C4-2B (cell line): ENCODE measurements around the gene NFIB.

Experiments used
- CTCF ChIP-seq: fragments of 450-650 bp; conservative IDR thresholded peaks from 2 replicates; pipeline ENCODE4 v1.5.1; 2017; ENCODE audit warnings: mild to moderate bottlenecking
- ZFX ChIP-seq: fragments of 450-650 bp; IDR thresholded peaks from 2 replicates; pipeline ENCODE4 v1.6.1; 2017

GRCh38 chr9:14097215-14097614 is 216.7 kb downstream of the NFIB start:
- no peak for TF ChIP-seq CTCF
- no peak for TF ChIP-seq ZFX
